ENCODE measurements around the gene GRAMD1B. TPM values are rescaled to one million over a fixed set of nuclear protein-coding genes. Genes with fewer than 3 reads are reported as not detected.

The GRAMD1B gene
- total and polyA plus RNA-seq, 2 donors (not counting 1 experiment from before 2014, with no cell fraction given): 0.58 to 11.6 TPM

DNA sequence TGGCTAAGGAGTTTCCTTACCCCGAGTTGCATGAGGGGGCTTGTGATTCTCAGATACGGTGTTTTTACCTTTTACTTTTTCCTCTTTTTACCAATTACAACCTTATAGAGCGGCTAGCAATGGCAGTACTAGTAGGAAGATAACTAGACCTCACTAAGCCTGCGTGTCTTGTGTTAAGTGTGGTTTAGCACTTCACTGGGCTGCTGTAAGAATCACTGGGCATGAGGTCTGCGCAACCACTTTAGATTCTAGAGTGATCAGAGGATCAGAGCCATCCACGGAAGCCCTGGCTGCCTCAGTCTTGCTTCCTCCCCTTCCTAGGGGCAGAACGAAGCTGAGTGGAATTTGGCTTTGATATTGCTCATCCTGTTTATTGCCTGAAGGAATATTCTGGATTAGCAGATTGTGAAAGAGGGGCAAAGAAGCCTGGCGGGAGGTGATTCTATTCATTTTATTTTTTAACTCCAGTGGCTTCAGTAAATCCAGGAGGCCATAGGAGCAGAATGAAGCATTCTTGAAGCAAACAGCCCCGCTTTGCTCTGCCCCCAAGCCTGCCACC, 88.5 kb downstream of the GRAMD1B start:
- H3K27ac ChIP-seq (ENCODE audit: low read length in 2 of 2): no peak overlapping the region
- peak; percentile 15 for DNase-seq
- no peak overlapping the region for H3K9ac ChIP-seq (ENCODE audit: low read length)

GRCh38 chr11:123519055-123519796, 89.2 kb downstream of the GRAMD1B start:
- Mint-ChIP-seq H3K9me3 (ENCODE audit: insufficient read depth) (peaks cover 2% of the 10 kb centered on the region), H3K4me3 (no peak overlapping the region), H3K4me1 (peaks cover 30% of the 10 kb centered on the region), H3K27me3 (no peaks in the 10 kb centered on the region), H3K27ac (peak overlapping the region; percentile 41)
- Histone ChIP-seq H3K27me3 (replicated peaks in 1 of 4; ENCODE audit: control extremely low read depth in 1 of 4, control insufficient read depth in 3 of 4, insufficient read depth in 4 of 4, low read length in 3 of 4) (no peaks in the 10 kb centered on the region), H3K4me2 (replicated peaks; ENCODE audit: low read depth, low read length, poor library complexity, severe bottlenecking) (no peak overlapping the region), H3K27ac (ENCODE audit: low read length in 2 of 2) (no peak overlapping the region), H2AFZ (ENCODE audit: insufficient read depth, low read depth, low read length, poor library complexity, severe bottlenecking) (no peak overlapping the region), H4K20me1 (ENCODE audit: control insufficient read depth, insufficient read depth, low read length, poor library complexity, severe bottlenecking) (no peaks in the 10 kb centered on the region), H3K4me1 (ENCODE audit: control insufficient read depth in 2 of 2, insufficient read depth in 2 of 2, low read length in 2 of 2) (peaks cover 14 to 17% of the 10 kb centered on the region in 2 donors), H3K79me2 (ENCODE audit: control insufficient read depth, insufficient read depth, low read length) (no peaks in the 10 kb centered on the region), H3K9me3 (ENCODE audit: control extremely low read depth in 1 of 3, control insufficient read depth in 2 of 3, insufficient read depth in 1 of 3, low read length in 2 of 3) (peaks cover 0 to 7% (median 0%) of the 10 kb centered on the region in 3 donors), H3K4me3 (ENCODE audit: control extremely low read depth in 1 of 5, extremely low read depth in 1 of 5, insufficient read depth in 1 of 5, low read depth in 2 of 5, low read length in 4 of 5) (no peak overlapping the region), H3K9ac (ENCODE audit: low read length) (no peak overlapping the region), H3K36me3 (replicated peaks in 1 of 2; ENCODE audit: control extremely low read depth in 1 of 2, control insufficient read depth in 1 of 2, extremely low read depth in 1 of 2, insufficient read depth in 2 of 2, low read length in 1 of 2) (no peaks in the 10 kb centered on the region)
- DNase-seq (no peak), ATAC-seq (ENCODE audit: low read depth) (no peak)
- ChIA-PET CTCF (interaction anchor here (0.6 to 2.0 kb wide), 5 partner anchors 34 to 112 kb away, joined by 3 to 7 read pairs (median 3); no protein-coding TSS in a partner anchor), POLR2A (no interaction called here)
- TF ChIP-seq, protein P1, sequence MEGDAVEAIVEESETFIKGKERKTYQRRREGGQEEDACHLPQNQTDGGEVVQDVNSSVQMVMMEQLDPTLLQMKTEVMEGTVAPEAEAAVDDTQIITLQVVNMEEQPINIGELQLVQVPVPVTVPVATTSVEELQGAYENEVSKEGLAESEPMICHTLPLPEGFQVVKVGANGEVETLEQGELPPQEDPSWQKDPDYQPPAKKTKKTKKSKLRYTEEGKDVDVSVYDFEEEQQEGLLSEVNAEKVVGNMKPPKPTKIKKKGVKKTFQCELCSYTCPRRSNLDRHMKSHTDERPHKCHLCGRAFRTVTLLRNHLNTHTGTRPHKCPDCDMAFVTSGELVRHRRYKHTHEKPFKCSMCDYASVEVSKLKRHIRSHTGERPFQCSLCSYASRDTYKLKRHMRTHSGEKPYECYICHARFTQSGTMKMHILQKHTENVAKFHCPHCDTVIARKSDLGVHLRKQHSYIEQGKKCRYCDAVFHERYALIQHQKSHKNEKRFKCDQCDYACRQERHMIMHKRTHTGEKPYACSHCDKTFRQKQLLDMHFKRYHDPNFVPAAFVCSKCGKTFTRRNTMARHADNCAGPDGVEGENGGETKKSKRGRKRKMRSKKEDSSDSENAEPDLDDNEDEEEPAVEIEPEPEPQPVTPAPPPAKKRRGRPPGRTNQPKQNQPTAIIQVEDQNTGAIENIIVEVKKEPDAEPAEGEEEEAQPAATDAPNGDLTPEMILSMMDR (IDR thresholded peaks at IDR 0.05): no peak
- no peak for TF ChIP-seq EZH2 (IDR thresholded peaks at IDR 0.05; ENCODE audit: borderline replicate concordance, insufficient read depth, low read depth, low read length, poor library complexity, severe bottlenecking)
- 93% methylated on average over 10 of the region's 11 CpGs for WGBS (ENCODE audit: insufficient coverage)
- intact Hi-C loops (cut with micrococcal nuclease): no loop called here

More for the DNA sequence above, 88.5 kb downstream of the GRAMD1B start:
- H3K36me3 ChIP-seq (replicated peaks in 1 of 2; ENCODE audit: control extremely low read depth in 1 of 2, control insufficient read depth in 1 of 2, extremely low read depth in 1 of 2, insufficient read depth in 2 of 2, low read length in 1 of 2): no peaks in the 10 kb centered on the region
- WGBS (ENCODE audit: insufficient coverage): 73% methylated on average over 3 of the region's 9 CpGs
- TF ChIP-seq, protein P1 (IDR thresholded peaks at IDR 0.05): no peak
- Mint-ChIP-seq H3K27me3 (no peaks in the 10 kb centered on the region), H3K9me3 (ENCODE audit: insufficient read depth) (peaks cover 2% of the 10 kb centered on the region), H3K27ac (peak overlapping the region; percentile 89), H3K4me3 (peak overlapping the region; percentile 79), H3K4me1 (peaks cover 30% of the 10 kb centered on the region)
- intact Hi-C loops (cut with micrococcal nuclease): no loop called here
- ChIA-PET POLR2A (no interaction called here), CTCF (interaction anchor here (0.7 to 2.7 kb wide), 5 partner anchors 35 to 111 kb away, joined by 3 to 11 read pairs (median 6); no protein-coding TSS in a partner anchor)
- ATAC-seq (ENCODE audit: low read depth): peak; percentile 56
- peak overlapping the region; percentile 37 for H3K4me2 ChIP-seq (replicated peaks; ENCODE audit: low read depth, low read length, poor library complexity, severe bottlenecking)
- H3K27me3 ChIP-seq (replicated peaks in 1 of 4; ENCODE audit: control extremely low read depth in 1 of 4, control insufficient read depth in 3 of 4, insufficient read depth in 4 of 4, low read length in 3 of 4): no peaks in the 10 kb centered on the region
- H3K79me2 ChIP-seq (ENCODE audit: control insufficient read depth, insufficient read depth, low read length): no peaks in the 10 kb centered on the region
- no peak overlapping the region for H3K4me3 ChIP-seq (ENCODE audit: control extremely low read depth in 1 of 5, extremely low read depth in 1 of 5, insufficient read depth in 1 of 5, low read depth in 2 of 5, low read length in 4 of 5)
- peak overlapping the region; percentile 45 for H2AFZ ChIP-seq (ENCODE audit: insufficient read depth, low read depth, low read length, poor library complexity, severe bottlenecking)
- peaks cover 14 to 17% of the 10 kb centered on the region in 2 donors for H3K4me1 ChIP-seq (ENCODE audit: control insufficient read depth in 2 of 2, insufficient read depth in 2 of 2, low read length in 2 of 2)
- H4K20me1 ChIP-seq (ENCODE audit: control insufficient read depth, insufficient read depth, low read length, poor library complexity, severe bottlenecking): no peaks in the 10 kb centered on the region
- H3K9me3 ChIP-seq (ENCODE audit: control extremely low read depth in 1 of 3, control insufficient read depth in 2 of 3, insufficient read depth in 1 of 3, low read length in 2 of 3): peaks cover 0 to 7% (median 0%) of the 10 kb centered on the region in 3 donors
